Erythroblast (primary cell): Measurements from ENCODE around the gene HNMT.
"Not testable (repeated sequence)": the region's sequence is repeated elsewhere in the genome, so short reads cannot be mapped to it uniquely, and the experiment has no call there.

Experiments used
- DNase-seq, 2 experiments: peaks; one replicate each; lab custom pipeline; 2025; lab: John Stamatoyannopoulos, UW
- GATA1 ChIP-seq: IDR thresholded peaks from 2 replicates; pipeline ENCODE4 v1.6.1; 2011; ENCODE audit warnings: low read depth, mild to moderate bottlenecking, control low read depth, low read length, moderate library complexity
- POLR2A ChIP-seq: IDR thresholded peaks from 2 replicates; pipeline ENCODE4 v1.6.1; 2011; ENCODE audit warnings: mild to moderate bottlenecking, low read length

The HNMT gene

DNA sequence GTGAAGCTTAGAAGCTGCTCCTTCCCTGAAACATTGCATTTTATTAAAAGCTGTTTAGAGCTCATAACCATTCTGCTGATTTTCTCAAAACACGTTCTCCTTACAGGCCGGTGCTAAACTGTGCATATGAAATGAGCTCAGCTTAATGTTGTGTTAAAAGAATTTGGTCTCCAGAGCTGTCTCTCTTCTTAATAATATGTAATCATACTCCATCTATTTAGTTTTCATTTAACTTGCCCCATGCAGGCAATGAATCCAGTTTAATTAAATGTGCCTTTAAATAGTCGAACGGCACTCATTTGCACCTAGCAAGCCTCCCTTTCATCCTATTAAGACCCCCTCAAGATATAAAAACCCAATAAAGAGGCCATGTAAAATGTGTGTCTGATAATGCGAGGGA is 76.3 kb downstream of the HNMT start:
- DNase-seq = no peak
- no peak for TF ChIP-seq GATA1
- TF ChIP-seq POLR2A = no peak

DNA sequence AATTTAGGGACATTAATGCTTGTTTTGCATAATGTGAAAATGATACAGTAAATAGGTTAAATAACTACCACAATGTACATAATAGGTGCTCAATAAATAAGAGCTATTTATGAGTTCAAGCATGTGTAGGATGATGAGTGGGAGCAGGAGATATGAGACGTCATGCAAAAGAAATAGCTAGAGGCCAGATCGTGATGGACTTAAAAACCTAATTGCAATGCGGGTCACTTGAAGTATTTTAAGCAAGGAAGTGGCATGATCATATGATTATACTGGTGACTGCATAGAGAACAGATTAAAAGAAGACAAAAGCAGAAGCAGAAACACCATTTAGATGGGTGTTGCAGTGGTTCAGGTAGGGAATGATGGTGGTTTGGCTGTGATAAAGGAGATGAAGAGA is 78.0 kb downstream of the HNMT start:
- TF ChIP-seq POLR2A = no peak
- TF ChIP-seq GATA1 = no peak
- no peak for DNase-seq

DNA sequence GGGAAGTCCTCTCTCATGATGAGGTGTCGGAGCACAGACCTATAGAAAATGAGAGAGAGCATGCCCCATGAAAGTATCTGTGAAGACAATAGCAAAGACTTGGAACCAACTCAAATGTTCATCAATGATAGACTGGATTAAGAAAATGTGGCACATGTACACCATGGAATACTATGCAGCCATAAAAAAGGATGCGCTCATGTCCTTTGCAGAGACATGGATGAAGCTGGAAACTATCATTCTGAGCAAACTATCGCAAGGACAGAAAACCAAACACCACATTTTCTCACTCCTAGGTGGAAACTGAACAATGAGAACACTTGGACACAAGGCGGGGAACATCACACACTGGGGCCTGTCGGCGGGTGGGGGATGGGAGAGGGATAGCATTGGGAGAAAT is 79.3 kb downstream of the HNMT start:
- not testable (repeated sequence) for DNase-seq

DNA sequence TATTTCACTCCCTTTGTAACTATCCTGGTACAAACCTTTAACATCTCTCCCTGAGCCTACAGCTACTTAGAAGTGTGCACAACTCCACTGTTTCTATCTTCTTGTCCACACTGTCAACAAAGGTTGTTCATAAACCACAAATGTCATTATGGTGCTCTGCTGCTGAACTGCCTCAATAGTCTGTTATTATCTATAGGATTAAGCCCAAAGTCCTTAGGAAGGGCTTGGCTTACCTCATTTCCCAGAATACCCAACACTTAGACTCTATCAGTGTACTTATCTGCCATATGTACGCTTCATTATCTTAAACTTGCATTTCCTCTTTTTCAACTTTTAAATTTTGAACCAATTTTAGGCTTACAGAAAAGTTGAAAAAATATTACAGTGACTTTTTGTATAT is 94.2 kb downstream of the HNMT start:
- no peak for TF ChIP-seq POLR2A
- no peak for TF ChIP-seq GATA1
- DNase-seq = peak; percentile 3 to 58

GRCh38 chr2:138059487-138060300 is 95.4 kb downstream of the HNMT start:
- TF ChIP-seq GATA1 (no peak), POLR2A (no peak)

GRCh38 chr2:138060301-138060635 is 96.0 kb downstream of the HNMT start:
- TF ChIP-seq POLR2A (no peak), GATA1 (no peak)
- DNase-seq = peak; percentile 71 to 87

More at GRCh38 chr2:138059487-138060300, 95.4 kb downstream of the HNMT start:
- peak; percentile 5 to 53 for DNase-seq

DNA sequence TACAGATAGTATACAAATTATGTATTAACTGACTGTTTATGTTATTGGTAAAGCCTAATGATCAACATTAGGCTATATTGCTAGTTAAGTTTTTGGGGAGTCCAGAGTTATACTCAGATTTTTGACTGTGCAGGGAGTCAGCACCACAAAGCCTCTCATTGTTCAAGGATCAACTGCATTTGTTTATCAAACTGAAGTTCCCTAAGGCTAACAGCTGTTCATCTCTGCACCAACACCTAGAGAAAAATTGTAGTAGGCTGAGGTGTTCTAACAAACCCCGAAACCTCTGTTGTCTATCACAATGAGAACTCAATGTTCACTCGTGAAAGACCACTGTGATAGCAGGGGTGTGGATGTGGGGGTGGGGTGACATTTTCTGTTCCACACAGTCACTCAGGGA is 97.7 kb downstream of the HNMT start:
- no peak for DNase-seq
- TF ChIP-seq POLR2A (no peak), GATA1 (no peak)

DNA sequence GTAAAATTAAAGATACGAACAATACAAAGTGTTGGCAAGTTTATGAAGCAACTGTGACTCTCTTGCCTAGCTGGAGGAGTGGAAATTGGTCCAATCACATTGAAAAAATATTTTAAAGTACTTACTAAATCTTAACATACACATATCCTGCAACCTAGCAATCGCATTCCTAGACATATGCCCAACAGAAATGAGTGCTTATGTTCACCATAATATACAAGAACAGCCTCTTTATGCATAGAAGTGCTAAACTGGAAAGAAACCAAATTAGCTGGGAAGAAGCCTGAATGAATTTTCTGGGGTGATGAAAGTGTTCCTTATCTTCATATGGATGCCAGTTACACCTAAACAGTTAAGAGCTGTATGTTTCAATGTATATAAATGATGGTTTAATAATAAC is 98.9 kb downstream of the HNMT start:
- TF ChIP-seq GATA1 (no peak), POLR2A (no peak)
- no peak for DNase-seq
